Left ventricle myocardium inferior (tissue), 1 donor: ENCODE results near the gene INPP4A. TPM values are rescaled to one million over a fixed set of nuclear protein-coding genes. Genes with fewer than 3 reads are reported as not detected.

Experiments
- DNase-seq: peaks from one replicate; pipeline ENCODE4 v3.0.0-alpha.2; 2020
- H3K27ac ChIP-seq: fragments of 200-600 bp; replicated peaks from 2 replicates; pipeline ENCODE4 v1.8.0; 2021
- H3K27me3 ChIP-seq: fragments of 200-600 bp; 2 replicates; pipeline ENCODE4 v1.8.0; 2021; ENCODE audit warnings: low read depth
- H3K36me3 ChIP-seq: fragments of 200-600 bp; 2 replicates; pipeline ENCODE4 v1.8.0; 2021
- H3K4me1 ChIP-seq: fragments of 200-600 bp; 2 replicates; pipeline ENCODE4 v1.8.0; 2021
- H3K4me3 ChIP-seq: fragments of 200-600 bp; 2 replicates; pipeline ENCODE4 v1.8.0; 2021; ENCODE audit warnings: mild to moderate bottlenecking, moderate library complexity
- H3K9me3 ChIP-seq: fragments of 200-600 bp; replicated peaks from 2 replicates; pipeline ENCODE4 v1.8.0; 2021
- intact Hi-C: fragments of 100-400 bp; cut with micrococcal nuclease; formaldehyde crosslinking; loops from one replicate; pipeline ENCODE4 v1.11.0; 2022
- total RNA-seq: library from RNA; stranded (reverse); fragmentation: NEBNext Ultra II Directional; extraction: Animal tissue kit (Norgen Biotek cat#: 25700); gene quantifications from one replicate; pipeline ENCODE4 v1.2.1, GENCODE V29; 2021
- TF ChIP-seq, protein P1 (sequence below): fragments of 200-600 bp; IDR thresholded peaks from 2 replicates; pipeline ENCODE4 v1.8.0; 2021; ENCODE audit warnings: antibody characterized with exemption, mild to moderate bottlenecking, borderline replicate concordance
- donor health status: DM: no; HTN: yes; CAD: no; lungs with severe emphysema.

Gene INPP4A
- total RNA-seq, 1 donor from 2014 or later, result 20.8 TPM

DNA sequence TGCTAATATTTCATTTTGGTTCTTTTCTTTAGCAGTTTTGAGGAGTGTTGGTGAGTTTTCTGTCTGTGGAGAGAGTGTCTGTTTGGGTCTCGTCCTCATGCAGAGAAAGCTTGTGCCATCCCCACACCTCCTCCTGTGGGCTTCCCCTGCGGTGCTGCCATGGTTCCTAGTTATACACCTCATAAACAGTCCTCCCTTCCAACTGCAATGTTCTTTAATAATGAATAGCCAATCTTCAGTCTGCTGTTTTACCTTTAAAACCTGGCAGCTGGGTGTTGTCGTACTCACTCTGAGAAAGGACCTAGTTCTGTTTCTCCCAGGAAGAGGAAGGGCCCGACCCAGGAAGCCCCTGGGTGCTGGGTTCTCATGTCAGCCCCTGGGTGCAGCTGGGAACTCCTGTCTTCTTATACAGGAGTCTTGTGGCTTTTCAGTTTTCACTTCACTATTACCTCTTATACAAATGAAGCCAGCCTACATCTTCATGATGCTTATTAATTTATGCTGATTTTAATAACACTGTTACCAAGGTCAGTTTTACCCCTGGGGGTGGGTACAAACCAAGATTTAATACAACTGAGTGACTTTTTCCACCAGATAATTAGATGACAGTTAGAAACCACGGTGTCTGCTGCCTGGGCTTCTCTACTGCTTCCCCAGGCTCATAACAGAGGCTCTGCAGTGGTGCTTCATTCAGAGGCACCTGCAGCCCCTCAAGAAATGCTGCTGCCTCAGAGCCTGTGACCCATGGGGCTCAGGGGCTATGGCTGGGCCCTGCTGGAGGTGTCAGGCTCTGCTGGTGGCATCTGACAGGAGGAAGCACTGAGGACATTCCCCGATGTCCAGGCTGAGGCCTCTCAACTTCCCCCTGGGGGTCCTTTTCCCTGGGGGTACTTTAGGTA lies 104.5 kb downstream of the INPP4A start:
- Histone ChIP-seq H3K27me3 (no peaks in the 10 kb centered on the region), H3K27ac (no peak overlapping the region), H3K4me1 (peaks cover 3% of the 10 kb centered on the region), H3K36me3 (peaks cover 80% of the 10 kb centered on the region), H3K4me3 (no peak overlapping the region), H3K9me3 (no peaks in the 10 kb centered on the region)
- intact Hi-C loops, result no loop called here
- TF ChIP-seq, protein P1, sequence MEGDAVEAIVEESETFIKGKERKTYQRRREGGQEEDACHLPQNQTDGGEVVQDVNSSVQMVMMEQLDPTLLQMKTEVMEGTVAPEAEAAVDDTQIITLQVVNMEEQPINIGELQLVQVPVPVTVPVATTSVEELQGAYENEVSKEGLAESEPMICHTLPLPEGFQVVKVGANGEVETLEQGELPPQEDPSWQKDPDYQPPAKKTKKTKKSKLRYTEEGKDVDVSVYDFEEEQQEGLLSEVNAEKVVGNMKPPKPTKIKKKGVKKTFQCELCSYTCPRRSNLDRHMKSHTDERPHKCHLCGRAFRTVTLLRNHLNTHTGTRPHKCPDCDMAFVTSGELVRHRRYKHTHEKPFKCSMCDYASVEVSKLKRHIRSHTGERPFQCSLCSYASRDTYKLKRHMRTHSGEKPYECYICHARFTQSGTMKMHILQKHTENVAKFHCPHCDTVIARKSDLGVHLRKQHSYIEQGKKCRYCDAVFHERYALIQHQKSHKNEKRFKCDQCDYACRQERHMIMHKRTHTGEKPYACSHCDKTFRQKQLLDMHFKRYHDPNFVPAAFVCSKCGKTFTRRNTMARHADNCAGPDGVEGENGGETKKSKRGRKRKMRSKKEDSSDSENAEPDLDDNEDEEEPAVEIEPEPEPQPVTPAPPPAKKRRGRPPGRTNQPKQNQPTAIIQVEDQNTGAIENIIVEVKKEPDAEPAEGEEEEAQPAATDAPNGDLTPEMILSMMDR, result no peak
- DNase-seq, result no peak

DNA sequence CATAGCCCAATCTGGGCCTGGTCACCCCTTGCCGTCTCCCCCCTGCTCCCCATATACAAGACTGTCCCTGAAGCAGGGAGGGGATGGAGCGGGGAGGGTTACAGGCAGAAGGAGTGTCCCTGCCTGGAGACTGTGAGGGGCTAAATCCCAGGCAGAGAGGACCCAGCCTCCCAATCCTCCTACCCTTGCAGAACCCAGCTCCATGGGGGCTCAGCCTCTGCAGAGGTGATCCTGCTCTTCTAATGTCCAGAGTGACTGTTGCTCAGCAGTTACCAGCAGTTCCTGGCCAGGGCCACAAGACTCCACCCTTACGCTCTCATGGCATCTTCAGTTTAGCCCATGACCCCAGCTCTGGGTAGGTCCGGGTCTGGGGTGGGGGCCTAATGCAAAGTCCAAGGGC lies 105.5 kb downstream of the INPP4A start:
- TF ChIP-seq, protein P1, result no peak
- Histone ChIP-seq H3K27ac (no peak overlapping the region), H3K27me3 (no peaks in the 10 kb centered on the region), H3K4me1 (peaks cover 13% of the 10 kb centered on the region), H3K36me3 (peaks cover 81% of the 10 kb centered on the region), H3K4me3 (no peak overlapping the region), H3K9me3 (no peaks in the 10 kb centered on the region)
- no peak for DNase-seq
- intact Hi-C loops, result no loop called here

DNA sequence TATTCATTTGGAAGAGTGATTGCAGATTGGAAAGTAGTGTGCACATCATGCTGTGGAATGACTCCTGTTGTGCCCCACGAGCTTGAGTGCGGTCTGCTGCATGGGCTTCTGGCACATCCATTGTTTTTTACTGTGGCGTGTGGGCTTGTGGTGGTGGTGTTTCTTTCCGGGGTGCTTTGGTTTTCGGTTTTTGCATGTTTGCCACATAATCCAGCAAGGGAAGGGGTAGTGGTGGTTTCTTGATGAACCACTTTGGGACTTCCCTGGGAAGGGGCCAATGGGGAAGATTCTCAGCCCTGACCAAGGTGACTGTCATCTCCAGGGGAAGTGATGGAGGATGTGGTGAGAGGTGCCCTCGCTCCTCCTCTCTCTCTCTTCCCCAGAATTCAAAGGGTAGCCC lies 106.7 kb downstream of the INPP4A start:
- Histone ChIP-seq H3K9me3 (no peaks in the 10 kb centered on the region), H3K27me3 (no peaks in the 10 kb centered on the region), H3K27ac (no peak overlapping the region), H3K4me1 (peaks cover 25% of the 10 kb centered on the region), H3K36me3 (peaks cover 83% of the 10 kb centered on the region), H3K4me3 (no peak overlapping the region)
- DNase-seq, result no peak
- TF ChIP-seq, protein P1, result no peak
- intact Hi-C loops, result no loop called here

DNA sequence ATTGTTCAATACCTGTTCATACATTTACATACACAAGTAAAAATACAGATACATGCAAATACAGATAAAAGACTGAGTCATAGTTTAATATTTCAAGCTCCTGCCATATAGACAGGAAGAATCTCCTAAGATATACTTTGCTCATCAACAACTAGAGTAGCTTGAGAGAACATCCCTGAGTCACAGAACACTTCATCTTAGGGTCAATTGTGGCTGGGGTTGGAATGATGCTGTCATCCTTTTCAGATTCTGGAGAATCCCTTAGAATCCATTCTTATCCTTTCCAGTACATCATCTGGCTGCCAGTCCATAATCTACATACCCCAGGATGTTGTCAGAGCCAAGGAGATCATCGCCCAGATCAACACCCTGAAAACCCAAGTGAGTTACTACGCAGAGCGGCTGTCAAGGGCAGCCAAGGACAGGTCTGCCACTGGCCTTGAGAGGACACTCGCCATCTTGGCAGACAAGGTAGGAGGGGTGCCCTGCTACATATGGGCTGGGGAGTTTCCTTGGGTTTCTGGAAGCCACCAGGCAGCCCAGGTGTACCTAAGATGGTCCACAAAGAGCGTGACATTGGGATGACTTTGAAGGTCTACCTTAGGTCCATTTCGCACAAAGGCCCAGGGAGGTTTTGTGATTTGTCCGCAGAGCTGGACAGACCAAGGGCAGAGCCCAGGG lies 108.0 kb downstream of the INPP4A start:
- intact Hi-C loops, result no loop called here
- no peak for DNase-seq
- no peak overlapping the region for H3K4me3 ChIP-seq
- H3K4me1 ChIP-seq, result peaks cover 32% of the 10 kb centered on the region
- H3K36me3 ChIP-seq, result peaks cover 75% of the 10 kb centered on the region
- H3K27me3 ChIP-seq, result no peaks in the 10 kb centered on the region
- H3K27ac ChIP-seq, result no peak overlapping the region
- TF ChIP-seq, protein P1, result no peak
- H3K9me3 ChIP-seq, result no peaks in the 10 kb centered on the region

DNA sequence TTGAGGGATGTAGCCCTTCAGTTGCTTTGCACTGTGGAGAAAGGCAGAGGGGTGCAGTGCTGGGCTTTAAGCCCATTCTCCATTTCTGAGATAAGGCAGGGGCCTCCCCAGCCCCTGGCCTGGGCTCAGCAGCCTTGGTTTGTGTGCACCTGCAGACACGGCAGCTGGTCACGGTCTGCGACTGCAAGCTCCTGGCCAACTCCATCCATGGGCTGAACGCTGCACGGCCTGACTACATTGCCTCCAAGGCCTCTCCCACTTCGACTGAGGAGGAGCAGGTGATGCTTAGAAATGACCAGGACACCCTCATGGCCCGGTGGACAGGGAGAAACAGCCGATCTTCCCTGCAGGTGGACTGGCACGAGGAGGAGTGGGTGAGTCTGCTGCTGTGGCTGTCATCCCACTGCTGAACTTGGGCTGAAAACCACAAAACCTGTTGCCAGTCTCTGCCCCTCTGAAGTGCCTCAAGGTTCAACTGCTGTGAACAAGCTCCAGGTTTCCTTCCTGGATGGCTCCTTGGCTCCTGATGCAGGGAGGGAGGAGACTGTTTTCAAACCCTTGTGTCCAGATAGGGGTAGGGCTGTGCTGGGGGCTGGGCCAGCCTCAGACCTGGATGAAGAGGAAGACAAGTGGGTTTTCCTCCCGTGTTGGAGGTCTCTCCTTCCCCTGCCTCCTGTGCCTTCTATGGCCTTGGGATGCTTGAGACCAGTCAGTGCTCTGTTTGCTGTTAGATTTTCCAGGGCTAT lies 109.6 kb downstream of the INPP4A start:
- Histone ChIP-seq H3K36me3 (peaks cover 67% of the 10 kb centered on the region), H3K27me3 (no peaks in the 10 kb centered on the region), H3K4me1 (peaks cover 32% of the 10 kb centered on the region), H3K27ac (peak overlapping the region; percentile 43), H3K9me3 (no peaks in the 10 kb centered on the region), H3K4me3 (no peak overlapping the region)
- intact Hi-C loops, result no loop called here
- TF ChIP-seq, protein P1, result no peak
- DNase-seq, result no peak
